ENCODE measurements around the gene NUSAP1.
"Not testable (repeated sequence)": the region's sequence is repeated elsewhere in the genome, so short reads cannot be mapped to it uniquely, and the experiment has no call there.

NUSAP1 gene, protein sequence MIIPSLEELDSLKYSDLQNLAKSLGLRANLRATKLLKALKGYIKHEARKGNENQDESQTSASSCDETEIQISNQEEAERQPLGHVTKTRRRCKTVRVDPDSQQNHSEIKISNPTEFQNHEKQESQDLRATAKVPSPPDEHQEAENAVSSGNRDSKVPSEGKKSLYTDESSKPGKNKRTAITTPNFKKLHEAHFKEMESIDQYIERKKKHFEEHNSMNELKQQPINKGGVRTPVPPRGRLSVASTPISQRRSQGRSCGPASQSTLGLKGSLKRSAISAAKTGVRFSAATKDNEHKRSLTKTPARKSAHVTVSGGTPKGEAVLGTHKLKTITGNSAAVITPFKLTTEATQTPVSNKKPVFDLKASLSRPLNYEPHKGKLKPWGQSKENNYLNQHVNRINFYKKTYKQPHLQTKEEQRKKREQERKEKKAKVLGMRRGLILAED

GRCh38 chr15:41332194-41333025, at the start of gene NUSAP1, which contains the start of gene OIP5:
NUSAP1 (plus strand) TSS chr15:41332881; CDS start chr15:41332958, 77 bp downstream.
OIP5 (minus strand) TSS chr15:41332591; CDS start chr15:41332561, 30 bp downstream.
- Mint-ChIP-seq H3K4me1 (peaks cover 30% of the 10 kb centered on the region), H3K36me3 (ENCODE audit: low read depth) (peaks cover 34% of the 10 kb centered on the region), H3K27ac (peak within 1 kb of the TSS; percentile 95), H3K9me3 (no peaks in the 10 kb centered on the region), H3K4me3 (peak within 1 kb of the TSS; percentile 94), H3K27me3 (no peaks in the 10 kb centered on the region)
- peak; percentile 97 for DNase-seq
- ATAC-seq, result peak; percentile 98

GRCh38 chr15:41282980-41283652, 49.6 kb upstream of the NUSAP1 start:
- Mint-ChIP-seq H3K27ac (peak overlapping the region; percentile 98), H3K4me3 (peak overlapping the region; percentile 99), H3K36me3 (ENCODE audit: low read depth) (peaks cover 44% of the 10 kb centered on the region), H3K4me1 (peaks cover 42% of the 10 kb centered on the region)
- not testable (repeated sequence) for ATAC-seq, H3K27me3 Mint-ChIP-seq, DNase-seq, H3K9me3 Mint-ChIP-seq

DNA sequence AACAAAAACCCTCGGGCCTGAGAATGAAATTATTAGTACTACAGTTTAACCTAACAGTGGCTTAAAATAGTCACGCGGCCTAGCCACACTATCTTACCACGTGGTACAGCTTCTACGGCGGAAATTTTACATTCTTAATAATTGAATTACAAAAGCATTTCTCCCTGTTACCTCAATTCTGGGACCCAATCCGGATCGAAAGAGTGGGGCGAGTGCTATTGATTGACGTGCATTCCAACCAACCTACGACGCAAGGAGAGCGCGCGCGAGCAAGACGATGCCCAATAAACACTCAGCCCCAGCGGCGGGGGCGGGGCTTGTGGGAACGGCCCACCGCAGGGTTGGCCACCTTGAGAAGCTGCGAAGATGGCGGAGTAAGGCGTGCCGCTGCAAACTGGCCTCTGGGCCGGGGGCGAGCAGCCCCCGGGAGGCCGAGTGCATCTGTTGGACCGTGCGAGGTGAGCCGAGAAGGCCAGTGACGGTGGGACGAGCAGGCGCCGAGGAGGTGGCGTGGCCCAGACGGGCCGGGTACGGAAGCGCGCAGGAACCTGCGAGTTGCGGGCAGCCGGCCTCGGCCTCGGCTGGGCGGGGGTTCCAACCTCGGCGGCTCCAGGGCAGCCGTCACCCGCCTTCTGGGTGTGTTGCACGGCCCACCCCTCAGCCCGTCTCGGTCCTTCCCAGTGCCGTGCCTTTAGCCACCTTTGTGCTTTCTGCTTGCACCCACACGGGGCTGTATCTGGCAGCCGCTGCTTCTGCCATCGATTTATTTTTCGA, 48.8 kb upstream of the NUSAP1 start:
- Mint-ChIP-seq H3K27me3 (peaks cover 4% of the 10 kb centered on the region), H3K4me3 (peak overlapping the region; percentile 99), H3K4me1 (peaks cover 48% of the 10 kb centered on the region), H3K36me3 (ENCODE audit: low read depth) (peaks cover 51% of the 10 kb centered on the region), H3K9me3 (no peaks in the 10 kb centered on the region), H3K27ac (peak overlapping the region; percentile 98)
- ATAC-seq (peak; percentile 98), DNase-seq (peak; percentile 97)

- Mint-ChIP-seq H3K9me3 (no peaks in the 10 kb centered on the region), H3K4me1 (peaks cover 48% of the 10 kb centered on the region), H3K27ac (peak overlapping the region; percentile 98), H3K4me3 (peak overlapping the region; percentile 99), H3K36me3 (ENCODE audit: low read depth) (peaks cover 49% of the 10 kb centered on the region), H3K27me3 (peaks cover 4% of the 10 kb centered on the region)
- DNase-seq (no peak), ATAC-seq (no peak)
Observed at GRCh38 chr15:41284427-41285177, 48.1 kb upstream of the NUSAP1 start.

DNA sequence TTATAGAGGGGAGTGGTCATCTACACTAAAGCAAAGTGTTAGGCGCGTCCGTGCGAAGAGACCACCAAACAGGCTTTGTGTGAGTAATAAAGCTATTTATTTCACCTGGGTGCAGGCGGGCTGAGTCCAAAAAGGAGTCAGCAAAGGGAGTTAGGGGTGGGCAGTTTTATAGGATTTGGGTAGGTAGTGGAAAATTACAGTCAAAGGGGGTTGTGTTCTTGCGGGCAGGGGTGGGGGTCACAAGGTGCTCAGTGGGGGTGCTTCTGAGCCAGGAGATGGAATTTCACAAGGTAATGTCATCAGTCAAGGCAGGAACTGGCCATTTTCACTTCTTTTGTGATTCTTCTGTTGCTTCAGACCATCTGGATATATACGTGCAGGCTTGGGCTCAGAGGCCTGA, 47.4 kb upstream of the NUSAP1 start:
- no peak for DNase-seq
- peaks cover 48% of the 10 kb centered on the region for H3K4me1 Mint-ChIP-seq

DNA sequence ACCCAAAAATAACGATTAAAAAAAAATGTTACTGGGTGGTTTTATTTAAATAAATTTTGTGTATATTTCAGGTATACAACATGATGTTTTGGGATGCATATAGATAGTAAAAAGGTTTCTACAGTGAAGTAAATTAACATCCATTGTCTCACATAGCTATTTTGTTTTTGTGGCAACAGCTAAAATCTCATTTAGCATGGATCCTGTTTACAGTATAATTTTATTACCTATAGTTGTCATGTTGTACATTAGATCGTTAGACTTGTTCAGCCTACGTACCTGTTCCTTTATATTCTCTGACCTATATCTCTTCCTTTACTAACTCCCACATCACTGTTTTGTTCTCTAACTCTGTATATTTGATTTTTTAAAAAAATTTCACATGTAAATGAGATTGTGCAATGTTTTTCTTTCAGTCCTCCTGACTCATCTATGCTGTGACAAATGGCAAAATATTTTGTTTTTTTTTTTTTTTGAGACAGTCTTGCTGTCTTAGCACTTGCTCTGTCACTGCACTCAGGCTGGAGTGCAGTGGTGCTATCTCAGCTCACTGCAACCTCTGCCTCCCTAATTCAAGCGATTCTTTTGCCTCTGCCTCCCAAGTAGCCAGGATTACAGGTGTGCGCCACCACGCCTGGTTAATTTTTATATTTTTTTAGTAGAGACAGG, 45.9 kb upstream of the NUSAP1 start:
- DNase-seq (no peak), ATAC-seq (no peak)
- Mint-ChIP-seq H3K4me1 (peaks cover 55% of the 10 kb centered on the region), H3K27me3 (peaks cover 4% of the 10 kb centered on the region), H3K36me3 (ENCODE audit: low read depth) (peaks cover 51% of the 10 kb centered on the region), H3K4me3 (peak overlapping the region; percentile 42), H3K27ac (peak overlapping the region; percentile 38), H3K9me3 (no peaks in the 10 kb centered on the region)

More for the DNA sequence above, 47.4 kb upstream of the NUSAP1 start:
- Mint-ChIP-seq H3K36me3 (ENCODE audit: low read depth) (peaks cover 48% of the 10 kb centered on the region), H3K27ac (peak overlapping the region; percentile 98), H3K4me3 (peak overlapping the region; percentile 99), H3K27me3 (peaks cover 4% of the 10 kb centered on the region), H3K9me3 (no peaks in the 10 kb centered on the region)
- no peak for ATAC-seq

DNA sequence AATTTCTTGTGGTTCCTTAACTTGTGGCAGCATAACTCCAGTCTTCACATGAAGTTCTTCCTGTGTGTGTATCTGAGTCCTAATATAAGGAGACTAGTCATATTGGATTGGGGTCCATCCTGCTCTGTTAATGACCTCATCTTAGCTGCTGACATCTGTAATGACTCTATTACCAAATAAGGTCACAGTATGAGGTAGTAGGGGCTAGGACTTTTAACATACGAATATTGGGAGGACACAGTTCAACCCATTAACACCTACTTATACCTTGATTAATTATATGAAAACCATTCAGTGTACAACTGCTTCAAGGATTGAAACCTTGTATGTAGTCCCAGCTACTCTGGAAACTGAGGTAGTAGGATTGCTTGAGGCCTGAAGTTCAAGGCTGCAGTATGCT, 44.2 kb upstream of the NUSAP1 start:
- peaks cover 56% of the 10 kb centered on the region for H3K36me3 Mint-ChIP-seq (ENCODE audit: low read depth)
- peak overlapping the region; percentile 59 for H3K27ac Mint-ChIP-seq
- no peak overlapping the region for H3K4me3 Mint-ChIP-seq
- ATAC-seq (no peak), DNase-seq (no peak)
- no peaks in the 10 kb centered on the region for H3K9me3 Mint-ChIP-seq
- H3K4me1 Mint-ChIP-seq, result peaks cover 44% of the 10 kb centered on the region
- H3K27me3 Mint-ChIP-seq, result peaks cover 4% of the 10 kb centered on the region

- H3K4me3 Mint-ChIP-seq, result no peak overlapping the region
- DNase-seq (no peak), ATAC-seq (no peak)
- H3K27me3 Mint-ChIP-seq, result no peaks in the 10 kb centered on the region
- no peaks in the 10 kb centered on the region for H3K9me3 Mint-ChIP-seq
- H3K27ac Mint-ChIP-seq, result no peak overlapping the region
- peaks cover 51% of the 10 kb centered on the region for H3K36me3 Mint-ChIP-seq (ENCODE audit: low read depth)
- peaks cover 39% of the 10 kb centered on the region for H3K4me1 Mint-ChIP-seq
Observed at GRCh38 chr15:41289953-41290352, 42.7 kb upstream of the NUSAP1 start.

GRCh38 chr15:41291065-41291631, 41.5 kb upstream of the NUSAP1 start:
- Mint-ChIP-seq H3K36me3 (ENCODE audit: low read depth) (peaks cover 45% of the 10 kb centered on the region), H3K27ac (no peak overlapping the region), H3K4me3 (no peak overlapping the region), H3K27me3 (no peaks in the 10 kb centered on the region), H3K4me1 (peaks cover 28% of the 10 kb centered on the region), H3K9me3 (no peaks in the 10 kb centered on the region)
- ATAC-seq (peak; percentile 60), DNase-seq (no peak)

GRCh38 chr15:41292521-41292920, 40.2 kb upstream of the NUSAP1 start:
- no peak overlapping the region for H3K4me3 Mint-ChIP-seq
- ATAC-seq, result no peak
- H3K4me1 Mint-ChIP-seq, result peaks cover 15% of the 10 kb centered on the region
- H3K36me3 Mint-ChIP-seq (ENCODE audit: low read depth), result peaks cover 31% of the 10 kb centered on the region
- peak overlapping the region; percentile 9 for H3K27ac Mint-ChIP-seq
- no peaks in the 10 kb centered on the region for H3K27me3 Mint-ChIP-seq
- no peaks in the 10 kb centered on the region for H3K9me3 Mint-ChIP-seq
- DNase-seq, result no peak

GRCh38 chr15:41301139-41301538, 31.5 kb upstream of the NUSAP1 start:
- not testable (repeated sequence) for H3K27me3 Mint-ChIP-seq, H3K9me3 Mint-ChIP-seq, DNase-seq, ATAC-seq, H3K4me3 Mint-ChIP-seq, H3K4me1 Mint-ChIP-seq, H3K27ac Mint-ChIP-seq
- H3K36me3 Mint-ChIP-seq (ENCODE audit: low read depth), result peaks cover 37% of the 10 kb centered on the region

GRCh38 chr15:41301587-41301986, 31.1 kb upstream of the NUSAP1 start:
- no peaks in the 10 kb centered on the region for H3K27me3 Mint-ChIP-seq

More at GRCh38 chr15:41301587-41301986, 31.1 kb upstream of the NUSAP1 start:
- H3K4me1 Mint-ChIP-seq, result peaks cover 3% of the 10 kb centered on the region
- H3K9me3 Mint-ChIP-seq, result no peaks in the 10 kb centered on the region
- no peak overlapping the region for H3K27ac Mint-ChIP-seq
- no peak overlapping the region for H3K4me3 Mint-ChIP-seq
- peaks cover 37% of the 10 kb centered on the region for H3K36me3 Mint-ChIP-seq (ENCODE audit: low read depth)
- ATAC-seq (no peak), DNase-seq (no peak)
